K562 (cell line): Measurements from ENCODE around the gene HPCAL1. TPM values are rescaled to one million over a fixed set of nuclear protein-coding genes. Genes with fewer than 3 reads are reported as not detected.

Experiments
- ARID1B ChIP-seq: fragments of 450-650 bp; IDR thresholded peaks from 2 replicates; pipeline ENCODE4 v1.6.1; 2016; ENCODE audit warnings: antibody characterized with exemption, mild to moderate bottlenecking, inconsistent platforms
- BCOR ChIP-seq: fragments of 450-650 bp; IDR thresholded peaks from 2 replicates; pipeline ENCODE4 v1.6.1; 2016
- EHMT2 ChIP-seq: fragments of 450-650 bp; IDR thresholded peaks from 2 replicates; pipeline ENCODE4 v1.6.1; 2018; ENCODE audit warnings: antibody characterized with exemption
- KLF13 ChIP-seq: fragments of 450-650 bp; IDR thresholded peaks from 2 replicates; pipeline ENCODE4 v1.6.1; 2016; ENCODE audit warnings: missing genetic modification characterization, low read depth, mild to moderate bottlenecking, missing compliant biosample characterization, moderate library complexity, borderline replicate concordance
- KLF6 ChIP-seq: fragments of 250-450 bp; sonication (Bioruptor Pico); IDR thresholded peaks from 2 replicates; pipeline ENCODE4 v1.4.0; 2020; ENCODE audit warnings: mild to moderate bottlenecking, moderate library complexity, borderline replicate concordance
- MCM2 ChIP-seq: fragments of 450-650 bp; IDR thresholded peaks from 2 replicates; pipeline ENCODE4 v1.6.1; 2017; ENCODE audit warnings: low read depth, mild to moderate bottlenecking
- NR3C1 ChIP-seq: sonication (generic); formaldehyde crosslinking; IDR thresholded peaks from 2 replicates; pipeline ENCODE4 v1.8.1; 2022; ENCODE audit warnings: missing genetic modification reagents
- PHF20 ChIP-seq: fragments of 450-650 bp; IDR thresholded peaks from 2 replicates; pipeline ENCODE4 v1.6.1; 2018; ENCODE audit not compliant: partially characterized antibody
- PHTF2 ChIP-seq: fragments of 250-450 bp; sonication (Bioruptor Pico); IDR thresholded peaks from 2 replicates; pipeline ENCODE4 v1.5.0; 2021; ENCODE audit warnings: mild to moderate bottlenecking
- PURB ChIP-seq: sonication (generic); formaldehyde crosslinking; IDR thresholded peaks from 2 replicates; pipeline ENCODE4 v1.9.0; 2021; ENCODE audit warnings: low read depth, mild to moderate bottlenecking, missing genetic modification reagents
- ZFPM2 ChIP-seq: fragments of 250-450 bp; sonication (Bioruptor Pico); IDR thresholded peaks from 2 replicates; pipeline ENCODE4 v1.5.1; 2022; ENCODE audit warnings: mild to moderate bottlenecking
- ZNF23 ChIP-seq: fragments of 250-450 bp; sonication (Bioruptor Pico); IDR thresholded peaks from 2 replicates; pipeline ENCODE4 v1.4.0; 2020; ENCODE audit warnings: mild to moderate bottlenecking
- ZNF507 ChIP-seq: conservative IDR thresholded peaks from 2 replicates; pipeline ENCODE4 v1.6.1; 2017; ENCODE audit warnings: missing genetic modification characterization, missing compliant biosample characterization
- ZNF77 ChIP-seq: fragments of 250-450 bp; sonication (Bioruptor Pico); IDR thresholded peaks from 2 replicates; pipeline ENCODE4 v1.5.0; 2020
- ZNF778 ChIP-seq: fragments of 450-650 bp; formaldehyde crosslinking; IDR thresholded peaks from 2 replicates; pipeline ENCODE4 v1.4.0; 2020; ENCODE audit warnings: mild to moderate bottlenecking, moderate library complexity
- polyA plus RNA-seq, 8 experiments: library from polyadenylated mRNA; depleted of rRNA in 4 of 8; stranded (reverse) in 5 of 8; unstranded in 3 of 8; fragments of >200 nt; fragmentation: Nextera tagmentation in 2 of 8; fragmentation: Illumina TruSeq in 1 of 8; extraction: Ambion mirVana in 2 of 8; extraction: Trizol in 1 of 8; gene quantifications; 2 replicates each; pipeline versions ENCODE4 v1.2.1 to v1.2.3, GENCODE V29; 2011 to 2014; ENCODE audit warnings: inconsistent platforms in 1 of 8, missing spikeins in 1 of 8
- total RNA-seq, 7 experiments: library from RNA; depleted of rRNA in 6 of 7; stranded (reverse); fragments of >200 nt in 6 of 7; fragmentation: Illumina TruSeq in 2 of 7; extraction: Trizol in 2 of 7; gene quantifications; 2 replicates each; pipeline versions ENCODE4 v1.2.1 to v1.2.3, GENCODE V29; 2011 to 2021; ENCODE audit warnings: low replicate concordance in 1 of 7
- TF ChIP-seq, protein P1 (sequence below): fragments of 250-450 bp; sonication (Bioruptor Pico); IDR thresholded peaks from 2 replicates; pipeline ENCODE4 v1.4.0; 2020
- TF ChIP-seq, protein P2 (sequence below): sonication (generic); formaldehyde crosslinking; IDR thresholded peaks from 2 replicates; pipeline ENCODE4 v1.8.0; 2023; ENCODE audit warnings: mild to moderate bottlenecking, missing genetic modification reagents
- TF ChIP-seq, protein P3 (sequence below): fragments of 450-650 bp; formaldehyde crosslinking; IDR thresholded peaks from 2 replicates; pipeline ENCODE4 v1.4.0; 2020; ENCODE audit warnings: mild to moderate bottlenecking, moderate library complexity
- TF ChIP-seq, protein P4 (sequence below): sonication (generic); formaldehyde crosslinking; IDR thresholded peaks from 2 replicates; pipeline ENCODE4 v1.8.0; 2023; ENCODE audit warnings: mild to moderate bottlenecking, missing genetic modification reagents

Gene HPCAL1
- total and polyA plus RNA-seq, 9 of the 15 experiments (the other 6 are each of a cell fraction or from before 2014, with no cell fraction given) = 2.7 to 65.5 (median 23.9) TPM

DNA sequence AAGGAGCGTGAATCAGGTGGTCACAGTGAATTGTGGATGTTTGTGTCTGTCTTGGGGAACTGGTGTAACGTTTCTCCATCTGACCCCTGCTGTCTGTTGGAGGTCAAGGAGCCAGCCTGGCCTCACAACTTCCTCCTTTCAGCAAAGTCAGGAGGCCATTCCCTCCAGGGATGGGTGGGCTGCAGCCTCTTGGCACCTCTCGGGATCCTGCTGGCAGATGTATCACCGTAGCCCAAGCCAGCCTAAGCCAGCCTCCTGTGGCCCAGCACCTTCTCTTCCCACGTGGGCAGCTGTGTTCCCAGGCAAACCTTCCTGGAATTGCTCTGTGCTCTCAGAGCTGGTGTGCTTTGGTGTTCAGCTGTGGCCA, 30.5 kb downstream of the HPCAL1 start (continued):
- TF ChIP-seq ZNF23 (CRISPR knock-in tag) = no peak
- TF ChIP-seq, protein P1, sequence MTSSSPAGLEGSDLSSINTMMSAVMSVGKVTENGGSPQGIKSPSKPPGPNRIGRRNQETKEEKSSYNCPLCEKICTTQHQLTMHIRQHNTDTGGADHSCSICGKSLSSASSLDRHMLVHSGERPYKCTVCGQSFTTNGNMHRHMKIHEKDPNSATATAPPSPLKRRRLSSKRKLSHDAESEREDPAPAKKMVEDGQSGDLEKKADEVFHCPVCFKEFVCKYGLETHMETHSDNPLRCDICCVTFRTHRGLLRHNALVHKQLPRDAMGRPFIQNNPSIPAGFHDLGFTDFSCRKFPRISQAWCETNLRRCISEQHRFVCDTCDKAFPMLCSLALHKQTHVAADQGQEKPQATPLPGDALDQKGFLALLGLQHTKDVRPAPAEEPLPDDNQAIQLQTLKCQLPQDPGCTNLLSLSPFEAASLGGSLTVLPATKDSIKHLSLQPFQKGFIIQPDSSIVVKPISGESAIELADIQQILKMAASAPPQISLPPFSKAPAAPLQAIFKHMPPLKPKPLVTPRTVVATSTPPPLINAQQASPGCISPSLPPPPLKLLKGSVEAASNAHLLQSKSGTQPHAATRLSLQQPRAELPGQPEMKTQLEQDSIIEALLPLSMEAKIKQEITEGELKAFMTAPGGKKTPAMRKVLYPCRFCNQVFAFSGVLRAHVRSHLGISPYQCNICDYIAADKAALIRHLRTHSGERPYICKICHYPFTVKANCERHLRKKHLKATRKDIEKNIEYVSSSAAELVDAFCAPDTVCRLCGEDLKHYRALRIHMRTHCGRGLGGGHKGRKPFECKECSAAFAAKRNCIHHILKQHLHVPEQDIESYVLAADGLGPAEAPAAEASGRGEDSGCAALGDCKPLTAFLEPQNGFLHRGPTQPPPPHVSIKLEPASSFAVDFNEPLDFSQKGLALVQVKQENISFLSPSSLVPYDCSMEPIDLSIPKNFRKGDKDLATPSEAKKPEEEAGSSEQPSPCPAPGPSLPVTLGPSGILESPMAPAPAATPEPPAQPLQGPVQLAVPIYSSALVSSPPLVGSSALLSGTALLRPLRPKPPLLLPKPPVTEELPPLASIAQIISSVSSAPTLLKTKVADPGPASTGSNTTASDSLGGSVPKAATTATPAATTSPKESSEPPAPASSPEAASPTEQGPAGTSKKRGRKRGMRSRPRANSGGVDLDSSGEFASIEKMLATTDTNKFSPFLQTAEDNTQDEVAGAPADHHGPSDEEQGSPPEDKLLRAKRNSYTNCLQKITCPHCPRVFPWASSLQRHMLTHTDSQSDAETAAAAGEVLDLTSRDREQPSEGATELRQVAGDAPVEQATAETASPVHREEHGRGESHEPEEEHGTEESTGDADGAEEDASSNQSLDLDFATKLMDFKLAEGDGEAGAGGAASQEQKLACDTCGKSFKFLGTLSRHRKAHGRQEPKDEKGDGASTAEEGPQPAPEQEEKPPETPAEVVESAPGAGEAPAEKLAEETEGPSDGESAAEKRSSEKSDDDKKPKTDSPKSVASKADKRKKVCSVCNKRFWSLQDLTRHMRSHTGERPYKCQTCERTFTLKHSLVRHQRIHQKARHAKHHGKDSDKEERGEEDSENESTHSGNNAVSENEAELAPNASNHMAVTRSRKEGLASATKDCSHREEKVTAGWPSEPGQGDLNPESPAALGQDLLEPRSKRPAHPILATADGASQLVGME = peak; percentile 46; the same call in 1 of the 2 replicates
- TF ChIP-seq PHF20 = no peak
- TF ChIP-seq ZFPM2 (CRISPR knock-in tag) = no peak
- no peak for TF ChIP-seq EHMT2
- TF ChIP-seq, protein P2, sequence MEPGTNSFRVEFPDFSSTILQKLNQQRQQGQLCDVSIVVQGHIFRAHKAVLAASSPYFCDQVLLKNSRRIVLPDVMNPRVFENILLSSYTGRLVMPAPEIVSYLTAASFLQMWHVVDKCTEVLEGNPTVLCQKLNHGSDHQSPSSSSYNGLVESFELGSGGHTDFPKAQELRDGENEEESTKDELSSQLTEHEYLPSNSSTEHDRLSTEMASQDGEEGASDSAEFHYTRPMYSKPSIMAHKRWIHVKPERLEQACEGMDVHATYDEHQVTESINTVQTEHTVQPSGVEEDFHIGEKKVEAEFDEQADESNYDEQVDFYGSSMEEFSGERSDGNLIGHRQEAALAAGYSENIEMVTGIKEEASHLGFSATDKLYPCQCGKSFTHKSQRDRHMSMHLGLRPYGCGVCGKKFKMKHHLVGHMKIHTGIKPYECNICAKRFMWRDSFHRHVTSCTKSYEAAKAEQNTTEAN (CRISPR knock-in tag) = no peak
- TF ChIP-seq KLF13 = no peak
- 0 out of 2 replicates have a peak, but pooled peaks have one; percentile 8 for TF ChIP-seq ARID1B
- no peak for TF ChIP-seq MCM2
- TF ChIP-seq, protein P3, sequence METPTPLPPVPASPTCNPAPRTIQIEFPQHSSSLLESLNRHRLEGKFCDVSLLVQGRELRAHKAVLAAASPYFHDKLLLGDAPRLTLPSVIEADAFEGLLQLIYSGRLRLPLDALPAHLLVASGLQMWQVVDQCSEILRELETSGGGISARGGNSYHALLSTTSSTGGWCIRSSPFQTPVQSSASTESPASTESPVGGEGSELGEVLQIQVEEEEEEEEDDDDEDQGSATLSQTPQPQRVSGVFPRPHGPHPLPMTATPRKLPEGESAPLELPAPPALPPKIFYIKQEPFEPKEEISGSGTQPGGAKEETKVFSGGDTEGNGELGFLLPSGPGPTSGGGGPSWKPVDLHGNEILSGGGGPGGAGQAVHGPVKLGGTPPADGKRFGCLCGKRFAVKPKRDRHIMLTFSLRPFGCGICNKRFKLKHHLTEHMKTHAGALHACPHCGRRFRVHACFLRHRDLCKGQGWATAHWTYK (CRISPR knock-in tag) = peak; percentile 83; the same call in 1 of the 2 replicates
- TF ChIP-seq PHTF2 (CRISPR knock-in tag) = no peak
- no peak for TF ChIP-seq ZNF507 (tag)
- TF ChIP-seq PURB (CRISPR knock-in tag) = no peak
- TF ChIP-seq NR3C1 = no peak
- TF ChIP-seq BCOR = no peak
- TF ChIP-seq KLF6 (CRISPR knock-in tag) = 0 out of 2 replicates have a peak, but pooled peaks have one; percentile 19
- TF ChIP-seq ZNF77 (CRISPR knock-in tag) = no peak
- no peak for TF ChIP-seq ZNF778 (CRISPR knock-in tag)
- TF ChIP-seq, protein P4, sequence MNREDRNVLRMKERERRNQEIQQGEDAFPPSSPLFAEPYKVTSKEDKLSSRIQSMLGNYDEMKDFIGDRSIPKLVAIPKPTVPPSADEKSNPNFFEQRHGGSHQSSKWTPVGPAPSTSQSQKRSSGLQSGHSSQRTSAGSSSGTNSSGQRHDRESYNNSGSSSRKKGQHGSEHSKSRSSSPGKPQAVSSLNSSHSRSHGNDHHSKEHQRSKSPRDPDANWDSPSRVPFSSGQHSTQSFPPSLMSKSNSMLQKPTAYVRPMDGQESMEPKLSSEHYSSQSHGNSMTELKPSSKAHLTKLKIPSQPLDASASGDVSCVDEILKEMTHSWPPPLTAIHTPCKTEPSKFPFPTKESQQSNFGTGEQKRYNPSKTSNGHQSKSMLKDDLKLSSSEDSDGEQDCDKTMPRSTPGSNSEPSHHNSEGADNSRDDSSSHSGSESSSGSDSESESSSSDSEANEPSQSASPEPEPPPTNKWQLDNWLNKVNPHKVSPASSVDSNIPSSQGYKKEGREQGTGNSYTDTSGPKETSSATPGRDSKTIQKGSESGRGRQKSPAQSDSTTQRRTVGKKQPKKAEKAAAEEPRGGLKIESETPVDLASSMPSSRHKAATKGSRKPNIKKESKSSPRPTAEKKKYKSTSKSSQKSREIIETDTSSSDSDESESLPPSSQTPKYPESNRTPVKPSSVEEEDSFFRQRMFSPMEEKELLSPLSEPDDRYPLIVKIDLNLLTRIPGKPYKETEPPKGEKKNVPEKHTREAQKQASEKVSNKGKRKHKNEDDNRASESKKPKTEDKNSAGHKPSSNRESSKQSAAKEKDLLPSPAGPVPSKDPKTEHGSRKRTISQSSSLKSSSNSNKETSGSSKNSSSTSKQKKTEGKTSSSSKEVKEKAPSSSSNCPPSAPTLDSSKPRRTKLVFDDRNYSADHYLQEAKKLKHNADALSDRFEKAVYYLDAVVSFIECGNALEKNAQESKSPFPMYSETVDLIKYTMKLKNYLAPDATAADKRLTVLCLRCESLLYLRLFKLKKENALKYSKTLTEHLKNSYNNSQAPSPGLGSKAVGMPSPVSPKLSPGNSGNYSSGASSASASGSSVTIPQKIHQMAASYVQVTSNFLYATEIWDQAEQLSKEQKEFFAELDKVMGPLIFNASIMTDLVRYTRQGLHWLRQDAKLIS = no peak
